ENCODE measurements around the gene MMUT.

Gene MMUT

DNA sequence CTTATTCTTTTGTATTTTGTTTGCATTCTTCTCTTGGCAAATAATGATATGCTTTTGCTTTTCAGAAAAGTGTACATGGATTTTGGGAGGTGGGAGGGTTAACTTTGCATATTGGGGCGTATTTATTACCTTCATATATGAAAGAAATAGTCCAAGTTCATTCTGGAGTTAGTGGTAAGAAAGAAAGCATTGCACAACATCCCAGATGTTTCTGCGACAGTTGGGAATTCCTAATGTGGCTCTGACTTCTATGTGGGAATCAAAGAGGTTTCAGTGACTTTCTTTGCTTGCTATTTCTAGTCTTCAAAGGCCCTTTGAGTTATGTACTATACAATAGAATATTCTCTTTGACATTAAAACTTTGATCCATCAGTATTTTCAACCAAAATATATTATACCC is 78.1 kb downstream of the MMUT start:
- TF ChIP-seq EP300 (IDR thresholded peaks at IDR 0.05; ENCODE audit: borderline replicate concordance): no peak
- TF ChIP-seq CREB1 (IDR thresholded peaks at IDR 0.05; ENCODE audit: low read depth): no peak
- TF ChIP-seq, protein P1, sequence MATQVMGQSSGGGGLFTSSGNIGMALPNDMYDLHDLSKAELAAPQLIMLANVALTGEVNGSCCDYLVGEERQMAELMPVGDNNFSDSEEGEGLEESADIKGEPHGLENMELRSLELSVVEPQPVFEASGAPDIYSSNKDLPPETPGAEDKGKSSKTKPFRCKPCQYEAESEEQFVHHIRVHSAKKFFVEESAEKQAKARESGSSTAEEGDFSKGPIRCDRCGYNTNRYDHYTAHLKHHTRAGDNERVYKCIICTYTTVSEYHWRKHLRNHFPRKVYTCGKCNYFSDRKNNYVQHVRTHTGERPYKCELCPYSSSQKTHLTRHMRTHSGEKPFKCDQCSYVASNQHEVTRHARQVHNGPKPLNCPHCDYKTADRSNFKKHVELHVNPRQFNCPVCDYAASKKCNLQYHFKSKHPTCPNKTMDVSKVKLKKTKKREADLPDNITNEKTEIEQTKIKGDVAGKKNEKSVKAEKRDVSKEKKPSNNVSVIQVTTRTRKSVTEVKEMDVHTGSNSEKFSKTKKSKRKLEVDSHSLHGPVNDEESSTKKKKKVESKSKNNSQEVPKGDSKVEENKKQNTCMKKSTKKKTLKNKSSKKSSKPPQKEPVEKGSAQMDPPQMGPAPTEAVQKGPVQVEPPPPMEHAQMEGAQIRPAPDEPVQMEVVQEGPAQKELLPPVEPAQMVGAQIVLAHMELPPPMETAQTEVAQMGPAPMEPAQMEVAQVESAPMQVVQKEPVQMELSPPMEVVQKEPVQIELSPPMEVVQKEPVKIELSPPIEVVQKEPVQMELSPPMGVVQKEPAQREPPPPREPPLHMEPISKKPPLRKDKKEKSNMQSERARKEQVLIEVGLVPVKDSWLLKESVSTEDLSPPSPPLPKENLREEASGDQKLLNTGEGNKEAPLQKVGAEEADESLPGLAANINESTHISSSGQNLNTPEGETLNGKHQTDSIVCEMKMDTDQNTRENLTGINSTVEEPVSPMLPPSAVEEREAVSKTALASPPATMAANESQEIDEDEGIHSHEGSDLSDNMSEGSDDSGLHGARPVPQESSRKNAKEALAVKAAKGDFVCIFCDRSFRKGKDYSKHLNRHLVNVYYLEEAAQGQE (IDR thresholded peaks at IDR 0.05; ENCODE audit: low read depth): no peak
- TF ChIP-seq TEAD4 (IDR thresholded peaks at IDR 0.05): no peak
- no peak for TF ChIP-seq NFIC (IDR thresholded peaks at IDR 0.05)
- TF ChIP-seq, protein P2, sequence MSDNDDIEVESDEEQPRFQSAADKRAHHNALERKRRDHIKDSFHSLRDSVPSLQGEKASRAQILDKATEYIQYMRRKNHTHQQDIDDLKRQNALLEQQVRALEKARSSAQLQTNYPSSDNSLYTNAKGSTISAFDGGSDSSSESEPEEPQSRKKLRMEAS (IDR thresholded peaks at IDR 0.05): no peak
- no peak for TF ChIP-seq YY1 (IDR thresholded peaks at IDR 0.05; ENCODE audit: low read depth)

Data from Ishikawa (cell line).